RWPE2 (cell line): ENCODE data around the gene TMEM187.

Experiments used
- ATAC-seq: fragments of 200-7000 bp; cut with Tn5 transposase; 3 replicates; pipeline ENCODE4 v1.9.1; 2021; ENCODE audit warnings: low read depth
- DNase-seq: peaks from one replicate; pipeline ENCODE4 v3.0.0-alpha.2; 2020; ENCODE audit warnings: low spot score
- H3K27ac ChIP-seq: fragments of 450-650 bp; 2 replicates; pipeline ENCODE4 v1.5.1; 2017; ENCODE audit warnings: mild to moderate bottlenecking; ENCODE audit not compliant: poor library complexity, severe bottlenecking
- H3K27me3 ChIP-seq: fragments of 250-450 bp; sonication (Bioruptor Pico); 2 replicates; pipeline ENCODE4 v1.5.1; 2021; ENCODE audit warnings: mild to moderate bottlenecking, moderate library complexity; ENCODE audit not compliant: insufficient read depth, poor library complexity, severe bottlenecking
- H3K36me3 ChIP-seq: fragments of 250-450 bp; sonication (Bioruptor Pico); 2 replicates; pipeline ENCODE4 v1.5.1; 2020; ENCODE audit warnings: low read depth, mild to moderate bottlenecking, moderate library complexity
- H3K4me1 ChIP-seq: fragments of 250-450 bp; sonication (Bioruptor Pico); 2 replicates; pipeline ENCODE4 v1.5.1; 2021; ENCODE audit warnings: mild to moderate bottlenecking, moderate library complexity; ENCODE audit not compliant: insufficient read depth, poor library complexity, severe bottlenecking
- H3K4me3 ChIP-seq: fragments of 250-450 bp; sonication (Bioruptor Pico); 2 replicates; pipeline ENCODE4 v1.5.1; 2021; ENCODE audit warnings: mild to moderate bottlenecking, moderate library complexity; ENCODE audit not compliant: severe bottlenecking
- H3K9me3 ChIP-seq: fragments of 250-450 bp; sonication (Bioruptor Pico); 2 replicates; pipeline ENCODE4 v1.5.1; 2021; ENCODE audit warnings: mild to moderate bottlenecking, moderate library complexity; ENCODE audit not compliant: severe bottlenecking
- CTCF ChIP-seq: fragments of 450-650 bp; IDR thresholded peaks from one replicate; pipeline ENCODE4 v1.5.1; 2017; ENCODE audit warnings: mild to moderate bottlenecking, moderate library complexity; ENCODE audit not compliant: poor library complexity, severe bottlenecking

Gene TMEM187

GRCh38 chrX:154022108-154022507, 49.6 kb downstream of the TMEM187 start:
- DNase-seq (no peak), ATAC-seq (no peak)
- Histone ChIP-seq H3K4me3 (no peak overlapping the region), H3K9me3 (no peaks in the 10 kb centered on the region), H3K36me3 (peaks cover 9% of the 10 kb centered on the region), H3K27me3 (no peaks in the 10 kb centered on the region), H3K4me1 (no peaks in the 10 kb centered on the region), H3K27ac (no peak overlapping the region)
- no peak for TF ChIP-seq CTCF

- Histone ChIP-seq H3K27ac (no peak overlapping the region), H3K9me3 (no peaks in the 10 kb centered on the region), H3K4me1 (no peaks in the 10 kb centered on the region), H3K27me3 (no peaks in the 10 kb centered on the region), H3K36me3 (no peaks in the 10 kb centered on the region; the same call in 1 of the 2 replicates), H3K4me3 (no peak overlapping the region)
- DNase-seq (no peak), ATAC-seq (no peak)
- TF ChIP-seq CTCF: no peak
These were observed 50.9 kb downstream of the TMEM187 start for GRCh38 chrX:154023276-154024000.

GRCh38 chrX:154024271-154024670, 51.7 kb downstream of the TMEM187 start:
- no peaks in the 10 kb centered on the region for H3K27me3 ChIP-seq
- H3K9me3 ChIP-seq: no peaks in the 10 kb centered on the region
- H3K27ac ChIP-seq: no peak overlapping the region

GRCh38 chrX:154025230-154025629, 52.7 kb downstream of the TMEM187 start:
- H3K27me3 ChIP-seq: no peaks in the 10 kb centered on the region
- ATAC-seq: peak; percentile 46; the same call in 1 of the 3 replicates
- no peaks in the 10 kb centered on the region for H3K9me3 ChIP-seq
- DNase-seq: no peak
- no peaks in the 10 kb centered on the region for H3K4me1 ChIP-seq
- no peak overlapping the region for H3K27ac ChIP-seq
- no peak overlapping the region for H3K4me3 ChIP-seq
- H3K36me3 ChIP-seq: no peaks in the 10 kb centered on the region
- no peak for TF ChIP-seq CTCF

More at GRCh38 chrX:154024271-154024670, 51.7 kb downstream of the TMEM187 start:
- ATAC-seq (no peak), DNase-seq (no peak)
- H3K4me1 ChIP-seq: no peaks in the 10 kb centered on the region
- H3K36me3 ChIP-seq: no peaks in the 10 kb centered on the region
- TF ChIP-seq CTCF: no peak
- no peak overlapping the region for H3K4me3 ChIP-seq
